Stimulated activated memory B cell treated with anti-CD40 and anti-IgM and Interleukin-4, amounts not matched to agents 10 μg/mL and 1 μg/mL and 100 μg/mL, for 72 hours (primary cell): ENCODE data around the gene DZIP1.

Experiments used
- ATAC-seq: fragments of 150-1000 bp; cut with Tn5 transposase; 2 replicates; pipeline ENCODE4 v1.10.0; 2021
- H3K27ac Mint-ChIP-seq: one replicate; pipeline ENCODE4 v1.8.0; 2022; ENCODE audit warnings: mild to moderate bottlenecking, mixed read lengths
- H3K27me3 Mint-ChIP-seq: one replicate; pipeline ENCODE4 v1.8.0; 2022; ENCODE audit warnings: mixed read lengths
- H3K36me3 Mint-ChIP-seq: one replicate; pipeline ENCODE4 v1.8.0; 2022; ENCODE audit warnings: mixed read lengths
- H3K4me1 Mint-ChIP-seq: one replicate; pipeline ENCODE4 v1.8.0; 2022; ENCODE audit warnings: mixed read lengths
- H3K4me3 Mint-ChIP-seq: one replicate; pipeline ENCODE4 v1.8.0; 2022; ENCODE audit warnings: mild to moderate bottlenecking, moderate library complexity, mixed read lengths
- H3K9me3 Mint-ChIP-seq: one replicate; pipeline ENCODE4 v1.8.0; 2022; ENCODE audit warnings: mixed read lengths

The DZIP1 gene

DNA sequence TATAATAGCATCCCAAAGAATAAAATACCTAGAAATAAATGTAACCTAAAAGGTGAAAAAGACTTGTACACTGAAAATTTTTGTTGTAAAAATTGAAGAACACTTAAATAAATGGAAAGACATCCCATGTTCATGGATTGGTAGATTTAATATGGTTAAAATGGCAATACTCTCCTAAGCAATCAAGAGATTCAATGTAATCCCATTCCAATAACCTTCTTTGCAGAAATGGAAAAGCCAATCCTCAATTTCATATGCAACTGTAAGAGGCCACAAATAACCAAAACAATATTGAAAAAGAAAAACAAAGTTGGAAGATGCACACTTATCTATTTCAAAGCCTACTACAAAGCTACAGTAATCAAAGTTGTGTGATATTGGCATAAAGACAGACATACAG is 17.7 kb downstream of the DZIP1 start:
- Mint-ChIP-seq H3K27ac (no peak overlapping the region), H3K4me1 (no peaks in the 10 kb centered on the region), H3K4me3 (no peak overlapping the region), H3K27me3 (peaks cover 35% of the 10 kb centered on the region), H3K9me3 (no peaks in the 10 kb centered on the region), H3K36me3 (no peaks in the 10 kb centered on the region)
- ATAC-seq = no peak

DNA sequence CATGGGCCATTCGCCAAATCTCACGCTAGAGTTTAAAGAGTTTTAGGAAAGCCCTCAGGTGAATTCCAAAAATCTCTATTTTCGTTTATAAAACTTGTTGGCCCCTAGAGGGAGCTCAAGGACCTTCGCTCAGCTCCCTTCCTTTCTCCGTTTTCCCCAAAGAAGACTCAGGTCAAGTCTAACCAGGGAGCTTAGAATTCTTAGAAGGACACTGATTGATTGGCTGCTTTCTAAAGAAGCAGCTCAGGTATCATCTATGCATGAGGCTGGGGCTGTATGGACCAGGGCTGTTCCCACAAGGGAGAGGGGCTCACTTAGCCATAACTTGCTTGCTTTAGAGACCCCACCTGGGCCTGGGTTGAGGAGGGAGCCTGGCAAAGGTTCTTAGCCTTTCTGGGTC is 20.5 kb downstream of the DZIP1 start:
- no peak overlapping the region for H3K27ac Mint-ChIP-seq
- H3K36me3 Mint-ChIP-seq = no peaks in the 10 kb centered on the region
- H3K9me3 Mint-ChIP-seq = no peaks in the 10 kb centered on the region
- H3K4me3 Mint-ChIP-seq = no peak overlapping the region
- H3K27me3 Mint-ChIP-seq = peaks cover 39% of the 10 kb centered on the region
- no peaks in the 10 kb centered on the region for H3K4me1 Mint-ChIP-seq
- ATAC-seq = peak; percentile 37

DNA sequence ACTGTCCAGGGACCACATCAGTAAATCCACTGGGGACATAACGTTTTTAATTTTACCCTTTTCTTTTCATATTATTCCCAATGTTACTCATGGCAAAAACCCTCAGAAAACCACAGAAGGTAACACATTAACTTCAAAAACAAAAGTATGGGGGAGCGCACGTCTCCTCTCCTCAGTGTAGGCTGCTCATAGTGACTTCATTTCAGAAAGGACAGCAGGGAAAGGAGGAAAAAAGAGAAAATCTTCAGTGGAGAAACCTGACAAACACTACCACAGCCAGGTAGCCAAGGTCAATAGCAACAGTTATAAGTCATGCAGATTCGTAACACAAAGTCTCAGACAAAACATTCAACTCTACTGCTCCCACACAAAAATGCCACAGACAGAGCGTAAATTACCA is 21.4 kb downstream of the DZIP1 start:
- Mint-ChIP-seq H3K27ac (no peak overlapping the region), H3K9me3 (no peaks in the 10 kb centered on the region), H3K36me3 (no peaks in the 10 kb centered on the region), H3K4me3 (no peak overlapping the region), H3K4me1 (no peaks in the 10 kb centered on the region), H3K27me3 (peaks cover 39% of the 10 kb centered on the region)
- ATAC-seq = no peak

DNA sequence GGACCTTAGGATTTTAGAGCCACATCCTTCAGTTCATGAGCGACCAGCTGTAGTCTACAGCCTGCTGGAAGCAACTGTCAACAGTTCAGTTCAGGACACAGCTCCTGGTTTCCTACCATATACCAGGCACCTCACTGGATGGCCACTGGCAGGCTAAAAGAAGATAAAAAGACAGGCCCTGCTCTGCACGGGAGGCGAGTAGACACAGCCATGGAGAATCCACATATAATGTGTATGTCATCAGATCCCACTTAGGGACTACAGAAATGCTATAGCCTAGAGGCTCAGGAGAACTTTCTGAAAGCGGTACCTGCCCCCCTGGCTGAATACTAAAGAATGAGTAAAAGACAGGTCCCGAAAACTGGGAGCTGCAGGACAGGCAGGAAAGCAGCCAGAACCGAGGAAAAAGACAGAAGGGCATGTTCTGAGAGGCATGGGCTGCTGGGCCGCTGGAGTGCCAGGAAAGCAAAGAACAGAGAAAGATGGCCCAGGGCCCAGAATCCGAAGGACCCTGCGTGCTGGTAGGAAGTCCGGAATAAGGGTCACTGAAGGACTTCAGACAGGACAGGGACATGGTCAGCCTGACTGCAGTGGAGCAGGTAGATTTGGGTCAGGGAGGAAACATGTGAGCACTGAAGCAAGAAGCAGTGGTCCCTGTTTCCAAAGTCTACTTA is 23.5 kb downstream of the DZIP1 start:
- Mint-ChIP-seq H3K27me3 (peaks cover 50% of the 10 kb centered on the region), H3K36me3 (no peaks in the 10 kb centered on the region), H3K27ac (no peak overlapping the region), H3K9me3 (no peaks in the 10 kb centered on the region), H3K4me3 (no peak overlapping the region), H3K4me1 (no peaks in the 10 kb centered on the region)
- peak; percentile 21 for ATAC-seq

DNA sequence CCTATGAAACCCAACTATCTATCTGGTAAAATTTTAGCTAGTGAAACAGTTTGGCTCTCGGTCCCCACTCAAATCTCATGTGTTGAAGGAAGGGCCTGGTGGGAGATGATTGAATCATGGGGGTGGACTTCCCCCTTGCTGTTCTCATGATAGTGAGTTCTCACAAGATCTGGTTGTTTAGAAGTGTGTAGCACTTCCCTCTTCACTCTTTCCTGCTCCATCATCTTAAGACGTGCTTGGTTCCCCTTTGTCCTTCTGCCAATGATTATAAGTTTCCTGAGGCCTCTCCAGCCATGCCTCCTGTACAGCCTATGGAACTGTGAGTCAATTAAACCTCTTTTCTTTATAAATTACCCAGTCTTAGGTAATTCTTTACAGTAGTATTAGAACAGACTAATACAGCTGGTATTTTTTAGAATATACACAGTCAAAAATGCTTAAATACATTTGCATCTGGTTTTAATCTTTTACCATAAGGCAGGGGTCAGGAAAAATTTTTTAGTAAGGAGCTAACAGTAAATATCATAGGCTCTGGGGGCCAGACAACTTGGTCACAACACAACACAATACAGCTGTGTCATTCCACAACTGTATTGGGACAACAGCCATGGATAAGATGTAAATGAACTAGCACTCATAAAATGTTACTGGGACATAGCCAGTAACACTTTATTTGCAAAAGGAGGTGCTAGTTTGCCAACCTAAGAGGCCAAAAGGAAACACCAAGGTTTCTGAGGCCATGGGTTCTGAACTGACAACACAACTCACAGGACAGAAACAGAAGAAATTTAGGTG is 24.3 kb downstream of the DZIP1 start:
- Mint-ChIP-seq H3K27me3 (peaks cover 44% of the 10 kb centered on the region), H3K4me3 (no peak overlapping the region), H3K36me3 (no peaks in the 10 kb centered on the region), H3K27ac (no peak overlapping the region), H3K4me1 (no peaks in the 10 kb centered on the region), H3K9me3 (no peaks in the 10 kb centered on the region)
- no peak for ATAC-seq

DNA sequence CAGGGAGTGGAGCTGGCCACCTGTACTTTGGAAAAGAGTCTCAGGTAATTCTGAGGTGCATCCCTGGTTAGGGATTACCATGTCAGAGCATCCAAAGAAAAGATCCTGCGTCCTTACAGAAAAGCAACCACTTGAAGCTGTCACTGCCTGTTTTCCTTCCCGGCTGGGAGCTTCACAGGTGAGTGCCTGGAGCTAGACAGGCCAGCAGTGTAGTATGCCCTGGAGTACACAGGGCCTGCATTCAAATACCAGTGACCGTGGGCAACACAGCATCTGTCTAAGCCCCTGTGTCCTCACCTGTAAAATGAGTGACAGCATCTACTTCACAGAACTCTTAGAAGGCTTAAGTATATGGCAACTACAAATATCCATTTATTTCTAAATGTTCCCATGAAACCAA is 29.0 kb downstream of the DZIP1 start:
- H3K9me3 Mint-ChIP-seq = no peaks in the 10 kb centered on the region
- no peak overlapping the region for H3K27ac Mint-ChIP-seq
- no peak overlapping the region for H3K4me3 Mint-ChIP-seq
- H3K4me1 Mint-ChIP-seq = no peaks in the 10 kb centered on the region
- no peaks in the 10 kb centered on the region for H3K36me3 Mint-ChIP-seq
- H3K27me3 Mint-ChIP-seq = peaks cover 31% of the 10 kb centered on the region
- no peak for ATAC-seq

DNA sequence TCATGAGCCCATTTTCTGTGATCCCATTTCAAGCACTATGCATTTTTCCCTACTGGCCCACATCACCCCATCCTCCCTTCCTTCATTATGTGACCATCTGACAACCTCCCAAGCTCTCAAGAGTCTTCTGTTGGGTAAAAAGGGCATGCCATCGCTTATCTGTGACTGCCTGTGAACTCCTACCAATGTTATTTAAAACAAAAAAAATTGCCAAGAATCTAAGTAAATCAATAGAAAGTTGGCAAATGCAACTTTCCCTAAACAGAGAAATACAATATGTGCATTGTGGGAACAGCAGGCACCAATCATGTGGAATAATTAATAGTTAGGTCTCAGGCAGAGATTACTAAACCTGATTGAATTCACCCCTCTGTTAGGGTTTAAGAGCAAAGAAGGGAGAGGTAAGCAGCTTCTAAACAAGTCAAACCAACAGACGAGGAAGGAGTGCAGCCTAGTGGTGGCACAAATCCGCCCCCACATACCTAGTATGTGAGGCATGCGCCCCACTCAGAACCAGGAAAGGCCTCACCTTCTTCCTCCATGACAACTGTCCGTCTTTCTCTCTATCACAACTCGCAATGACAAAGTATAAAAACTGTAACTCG is 29.8 kb downstream of the DZIP1 start:
- Mint-ChIP-seq H3K36me3 (no peaks in the 10 kb centered on the region), H3K4me1 (no peaks in the 10 kb centered on the region), H3K9me3 (no peaks in the 10 kb centered on the region), H3K27ac (no peak overlapping the region), H3K4me3 (no peak overlapping the region), H3K27me3 (peaks cover 31% of the 10 kb centered on the region)
- ATAC-seq = no peak

DNA sequence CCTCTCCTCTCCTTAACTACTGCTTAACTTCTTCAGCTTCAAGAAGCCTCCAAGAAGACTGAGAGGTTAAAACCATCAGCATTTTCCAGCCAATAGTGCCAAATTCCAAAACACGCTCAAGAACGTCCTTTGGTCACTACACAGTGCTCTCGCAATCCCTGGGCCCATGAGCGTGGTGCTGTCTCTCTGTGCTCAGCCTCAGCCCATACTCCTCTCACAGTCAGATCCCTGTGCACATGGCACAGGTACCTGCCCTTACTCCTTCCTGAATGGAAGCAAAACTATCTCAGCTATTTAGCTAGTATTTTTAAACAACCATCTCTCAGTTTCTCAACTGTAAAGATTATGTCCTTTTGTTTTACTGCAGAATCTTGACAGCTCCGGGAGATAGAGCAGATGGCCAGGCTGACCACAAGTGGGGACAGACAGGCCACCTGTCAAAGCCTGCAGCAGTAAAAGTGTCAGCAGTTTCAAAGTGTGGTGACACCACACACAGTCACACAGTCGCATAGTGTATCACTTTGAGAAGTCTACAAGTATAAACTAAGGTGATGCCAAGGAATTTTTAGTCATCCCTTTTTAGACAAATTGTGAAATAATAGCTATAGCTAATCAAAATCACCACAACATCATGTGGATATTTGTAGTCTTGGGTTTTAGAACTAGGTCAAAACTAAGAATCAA is 35.7 kb downstream of the DZIP1 start:
- Mint-ChIP-seq H3K9me3 (no peaks in the 10 kb centered on the region), H3K4me3 (no peak overlapping the region), H3K36me3 (no peaks in the 10 kb centered on the region), H3K27me3 (peaks cover 24% of the 10 kb centered on the region), H3K27ac (no peak overlapping the region), H3K4me1 (no peaks in the 10 kb centered on the region)
- no peak for ATAC-seq

DNA sequence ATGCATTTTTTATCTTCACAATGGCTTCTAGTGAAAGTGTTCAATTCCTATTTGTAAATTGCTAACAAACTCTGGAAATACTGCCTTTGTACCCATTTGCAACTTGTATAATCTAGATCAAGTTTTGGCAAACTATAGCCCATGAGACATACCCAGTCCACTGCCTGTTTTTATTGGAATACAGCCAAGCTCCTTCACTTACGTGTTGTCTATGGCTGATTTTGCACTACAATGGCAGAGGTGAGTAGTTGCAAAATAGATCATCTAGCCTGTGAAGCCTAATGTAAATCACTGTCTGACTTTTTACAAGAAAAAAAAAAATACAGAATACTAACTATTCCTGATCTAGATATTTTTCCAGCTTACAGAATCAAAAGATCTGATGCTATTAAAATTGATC is 37.1 kb downstream of the DZIP1 start:
- ATAC-seq = no peak
- no peaks in the 10 kb centered on the region for H3K4me1 Mint-ChIP-seq
- no peaks in the 10 kb centered on the region for H3K36me3 Mint-ChIP-seq
- no peak overlapping the region for H3K4me3 Mint-ChIP-seq
- H3K27me3 Mint-ChIP-seq = peaks cover 12% of the 10 kb centered on the region
- H3K27ac Mint-ChIP-seq = no peak overlapping the region
- H3K9me3 Mint-ChIP-seq = no peaks in the 10 kb centered on the region

DNA sequence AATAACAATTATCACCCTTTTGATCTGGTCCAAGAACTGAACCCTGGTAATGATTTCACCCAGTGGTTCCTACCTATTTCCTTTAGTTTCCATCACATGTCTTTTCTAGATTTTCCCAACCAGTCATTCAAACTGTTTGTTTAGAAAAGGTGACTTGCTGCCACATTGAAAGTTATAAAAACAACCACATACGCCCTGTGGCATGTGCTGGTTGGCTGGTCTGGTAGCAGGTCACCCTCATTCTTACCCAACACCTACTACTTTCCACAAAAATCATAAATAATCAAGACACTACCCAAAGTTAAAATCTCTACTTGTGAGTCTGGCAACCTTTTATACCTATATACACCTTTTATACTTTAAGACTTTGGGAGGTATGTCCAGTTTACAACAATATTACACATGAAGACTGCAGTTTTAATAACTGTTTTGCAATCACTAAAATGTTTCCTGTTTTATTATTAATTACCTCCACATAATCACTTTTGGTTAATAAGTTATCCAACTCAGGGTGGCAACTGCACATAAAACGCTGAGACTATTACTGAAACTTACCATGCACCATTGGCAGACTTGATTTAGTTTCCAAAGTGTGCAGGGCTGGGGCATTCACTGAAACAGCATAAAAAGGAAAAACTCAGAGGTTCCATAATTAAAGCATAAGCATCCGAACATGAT is 38.9 kb downstream of the DZIP1 start:
- Mint-ChIP-seq H3K4me1 (no peaks in the 10 kb centered on the region), H3K4me3 (no peak overlapping the region), H3K27me3 (peaks cover 22% of the 10 kb centered on the region), H3K36me3 (no peaks in the 10 kb centered on the region), H3K9me3 (no peaks in the 10 kb centered on the region), H3K27ac (no peak overlapping the region)
- ATAC-seq = no peak

DNA sequence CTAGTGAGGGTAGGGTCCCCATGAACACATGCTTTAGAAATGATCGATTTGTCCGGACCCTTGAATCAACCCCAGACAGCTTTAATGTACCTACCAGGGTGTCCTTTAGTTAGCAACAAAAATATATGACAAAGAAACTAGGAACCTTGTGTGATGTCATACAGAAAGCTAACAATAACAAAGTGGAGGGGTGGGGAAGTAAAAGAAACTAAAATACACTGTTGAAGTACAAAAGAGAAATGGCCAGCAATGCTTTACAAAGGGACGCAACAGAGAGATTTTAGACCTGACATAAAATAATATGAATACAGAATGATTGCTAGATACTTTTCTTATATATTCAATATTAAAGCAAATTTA is 40.0 kb downstream of the DZIP1 start:
- Mint-ChIP-seq H3K4me3 (no peak overlapping the region), H3K27ac (no peak overlapping the region), H3K9me3 (no peaks in the 10 kb centered on the region), H3K4me1 (no peaks in the 10 kb centered on the region), H3K27me3 (peaks cover 22% of the 10 kb centered on the region), H3K36me3 (no peaks in the 10 kb centered on the region)
- ATAC-seq = no peak

DNA sequence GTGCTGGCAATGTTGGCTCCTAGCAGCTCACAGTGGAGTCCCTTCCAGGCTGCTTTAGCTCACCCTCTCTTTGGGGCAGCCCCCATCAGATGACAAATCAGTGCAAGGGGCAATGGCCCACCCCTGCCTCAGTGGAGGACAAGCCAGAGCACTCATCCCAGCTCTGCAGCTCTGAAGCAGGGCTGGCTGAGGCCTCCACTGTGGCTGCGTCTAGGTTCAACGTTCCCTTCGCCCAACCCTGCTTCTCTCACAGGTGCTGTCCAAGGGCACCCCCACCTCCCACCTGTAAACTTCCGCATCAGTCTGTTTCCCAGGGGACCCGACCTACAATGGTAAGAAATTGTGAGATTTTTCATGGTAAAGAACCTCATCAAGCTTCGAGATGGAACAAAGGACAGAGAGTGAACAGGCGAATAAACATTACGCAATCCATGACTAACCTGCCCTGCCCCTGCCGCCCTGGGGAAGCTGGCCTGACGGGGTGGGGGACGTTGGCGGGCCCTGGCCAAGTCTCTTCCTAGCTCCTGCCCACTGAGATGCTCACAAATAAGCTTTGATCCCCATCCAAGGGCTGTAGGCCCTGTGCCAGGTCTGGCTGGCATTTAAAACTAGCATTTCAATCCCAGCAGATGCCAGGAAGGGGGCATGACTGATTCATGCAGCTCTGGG is 40.5 kb downstream of the DZIP1 start:
- Mint-ChIP-seq H3K27ac (no peak overlapping the region), H3K4me1 (no peaks in the 10 kb centered on the region), H3K27me3 (peaks cover 22% of the 10 kb centered on the region), H3K4me3 (no peak overlapping the region), H3K9me3 (no peaks in the 10 kb centered on the region), H3K36me3 (no peaks in the 10 kb centered on the region)
- no peak for ATAC-seq

DNA sequence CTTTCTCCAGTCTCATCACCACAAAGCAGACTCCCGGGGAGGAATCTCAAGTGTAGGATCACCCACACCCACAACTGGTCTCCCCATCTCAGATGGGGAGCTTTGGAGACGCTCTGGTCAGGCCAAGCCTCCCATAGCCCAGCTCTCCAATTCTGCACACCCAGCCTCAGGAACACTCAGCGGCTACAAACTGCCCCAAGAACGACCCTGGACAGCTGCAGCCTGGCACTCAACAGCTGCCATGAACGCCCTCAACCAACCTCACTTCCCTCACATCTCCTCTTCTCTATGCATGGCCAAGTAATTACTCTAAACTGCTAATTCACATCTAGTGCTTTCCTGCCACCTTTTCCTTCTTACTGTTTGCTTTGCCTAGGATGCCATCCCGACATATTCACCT is 42.6 kb downstream of the DZIP1 start:
- H3K27me3 Mint-ChIP-seq = peaks cover 12% of the 10 kb centered on the region
- no peaks in the 10 kb centered on the region for H3K36me3 Mint-ChIP-seq
- no peak overlapping the region for H3K4me3 Mint-ChIP-seq
- no peaks in the 10 kb centered on the region for H3K9me3 Mint-ChIP-seq
- ATAC-seq = peak; percentile 34
- H3K4me1 Mint-ChIP-seq = no peaks in the 10 kb centered on the region
- no peak overlapping the region for H3K27ac Mint-ChIP-seq

DNA sequence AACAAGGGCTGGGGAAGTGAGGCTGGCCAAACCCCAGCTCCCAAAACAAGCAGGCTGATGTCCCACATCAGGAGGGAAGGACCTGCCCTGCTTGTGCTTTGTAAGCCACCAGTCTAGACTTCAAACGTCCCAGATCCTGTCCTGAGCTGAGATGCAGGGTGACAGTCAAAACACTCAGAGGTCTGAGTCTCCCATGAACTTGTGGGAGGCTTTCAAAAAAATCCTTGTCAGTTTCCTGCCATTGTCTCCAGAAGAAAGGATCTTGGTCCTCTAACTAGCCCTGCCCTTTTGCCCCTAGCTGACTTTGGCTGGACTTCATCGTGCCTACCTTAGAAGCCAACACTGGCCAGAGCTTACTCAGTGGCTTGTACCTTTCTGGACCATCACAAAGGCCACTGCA is 43.3 kb downstream of the DZIP1 start:
- Mint-ChIP-seq H3K36me3 (no peaks in the 10 kb centered on the region), H3K27me3 (peaks cover 12% of the 10 kb centered on the region), H3K4me1 (no peaks in the 10 kb centered on the region), H3K27ac (no peak overlapping the region), H3K4me3 (no peak overlapping the region), H3K9me3 (no peaks in the 10 kb centered on the region)
- ATAC-seq = no peak

DNA sequence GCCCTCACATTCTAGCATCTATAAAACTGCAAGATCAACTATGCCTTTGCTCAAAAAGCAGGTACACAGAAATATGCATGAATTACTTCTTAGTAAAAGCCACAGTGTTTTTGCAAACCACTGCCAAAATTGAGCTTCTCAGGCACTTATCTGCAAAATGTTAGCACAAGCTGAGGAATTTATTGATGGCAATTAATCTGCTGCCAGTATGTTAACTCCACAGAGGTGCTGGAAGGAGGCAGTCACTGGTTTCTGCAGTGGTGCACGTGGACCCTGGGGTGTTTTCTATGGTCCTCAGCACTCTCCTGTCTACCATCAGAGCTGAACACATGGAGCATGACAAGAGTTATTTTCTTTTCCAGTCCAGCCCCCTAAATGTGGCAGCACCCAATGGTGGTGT is 47.8 kb downstream of the DZIP1 start:
- Mint-ChIP-seq H3K4me3 (no peak overlapping the region), H3K27ac (no peak overlapping the region), H3K9me3 (no peaks in the 10 kb centered on the region), H3K27me3 (peaks cover 12% of the 10 kb centered on the region), H3K4me1 (no peaks in the 10 kb centered on the region), H3K36me3 (no peaks in the 10 kb centered on the region)
- ATAC-seq = no peak
